OCI-LY1 (cell line): Measurements from ENCODE around the gene MAPT.
"Not testable (repeated sequence)": the region's sequence is repeated elsewhere in the genome, so short reads cannot be mapped to it uniquely, and the experiment has no call there.

Experiments
- H2AFZ ChIP-seq: fragments of 200-600 bp; sonication (generic), shearing (Covaris generic); 2 replicates; pipeline ENCODE4 v1.6.0; 2014; ENCODE audit warnings: antibody characterized with exemption, mild to moderate bottlenecking, low read length
- H3F3A ChIP-seq: fragments of 200-600 bp; sonication (generic), shearing (Covaris generic); 2 replicates; pipeline ENCODE4 v1.6.0; 2014; ENCODE audit warnings: mild to moderate bottlenecking, antibody characterized with exemption, low read length, moderate library complexity; ENCODE audit not compliant: insufficient read depth
- H3K27ac ChIP-seq: fragments of 200-600 bp; sonication (generic); 2 replicates; pipeline ENCODE4 v1.5.1; 2014; ENCODE audit warnings: low read length, mixed run types, mild to moderate bottlenecking, low read depth; ENCODE audit not compliant: poor library complexity, severe bottlenecking
- H3K27me3 ChIP-seq: fragments of 200-600 bp; sonication (generic); 2 replicates; pipeline ENCODE4 v1.6.0; 2014; ENCODE audit warnings: antibody characterized with exemption, mild to moderate bottlenecking, low read length, moderate library complexity; ENCODE audit not compliant: insufficient read depth
- H3K36me3 ChIP-seq: fragments of 200-600 bp; sonication (generic); 2 replicates; pipeline ENCODE4 v1.6.1; 2014; ENCODE audit warnings: mild to moderate bottlenecking, antibody characterized with exemption, low read length, moderate library complexity, mixed read lengths; ENCODE audit not compliant: insufficient read depth
- H3K4me1 ChIP-seq: fragments of 200-600 bp; sonication (generic); 2 replicates; pipeline ENCODE4 v1.5.1; 2014; ENCODE audit warnings: mild to moderate bottlenecking, low read length, moderate library complexity; ENCODE audit not compliant: insufficient read depth, severe bottlenecking
- H3K4me2 ChIP-seq: fragments of 200-600 bp; sonication (generic), shearing (Covaris generic); 2 replicates; pipeline ENCODE4 v1.6.1; 2014; ENCODE audit warnings: low read length
- H3K4me3 ChIP-seq: fragments of 200-600 bp; sonication (generic); 2 replicates; pipeline ENCODE4 v1.5.1; 2014; ENCODE audit warnings: low read length, low read depth, mild to moderate bottlenecking, mixed read lengths; ENCODE audit not compliant: poor library complexity, severe bottlenecking
- H3K79me2 ChIP-seq: fragments of 200-600 bp; shearing (Covaris generic); 2 replicates; pipeline ENCODE4 v1.6.1; 2016; ENCODE audit warnings: mixed run types, low read length, mixed read lengths; ENCODE audit not compliant: insufficient read depth
- H3K9ac ChIP-seq: fragments of 200-600 bp; sonication (generic), shearing (Covaris generic); 2 replicates; pipeline ENCODE4 v1.6.1; 2014; ENCODE audit warnings: mild to moderate bottlenecking, low read length, mixed read lengths
- H3K9me2 ChIP-seq: fragments of 200-600 bp; sonication (generic), shearing (Covaris generic); 2 replicates; pipeline ENCODE4 v1.6.1; 2014; ENCODE audit warnings: low read depth, mild to moderate bottlenecking, low read length, mixed read lengths
- H3K9me3 ChIP-seq: fragments of 200-600 bp; shearing (Covaris generic); 2 replicates; pipeline ENCODE4 v1.6.1; 2014; ENCODE audit warnings: low read length, mixed read lengths
- H4K20me1 ChIP-seq: fragments of 200-600 bp; sonication (generic), shearing (Covaris generic); 2 replicates; pipeline ENCODE4 v1.6.0; 2016; ENCODE audit warnings: mild to moderate bottlenecking, low read length; ENCODE audit not compliant: insufficient read depth
- CTCF ChIP-seq: fragments of 200-600 bp; sonication (generic), shearing (Covaris generic); IDR thresholded peaks from 2 replicates; pipeline ENCODE4 v1.5.1; 2017; ENCODE audit warnings: mild to moderate bottlenecking, antibody characterized with exemption, low read length, moderate library complexity, mixed read lengths
- EZH2 ChIP-seq: fragments of 200-600 bp; sonication (generic), shearing (Covaris generic); IDR thresholded peaks from 2 replicates; pipeline ENCODE4 v1.8.0; 2017; ENCODE audit warnings: borderline replicate concordance, mixed run types, mild to moderate bottlenecking, antibody characterized with exemption, low read length, moderate library complexity, mixed read lengths

Gene MAPT

GRCh38 chr17:45956090-45956489, 61.7 kb downstream of the MAPT start:
- Histone ChIP-seq H3K4me3 (no peak overlapping the region), H4K20me1 (no peaks in the 10 kb centered on the region), H3K36me3 (no peaks in the 10 kb centered on the region), H3F3A (no peaks in the 10 kb centered on the region), H3K9me3 (no peaks in the 10 kb centered on the region), H3K9ac (no peak overlapping the region), H3K9me2 (no peaks in the 10 kb centered on the region), H3K4me2 (no peak overlapping the region), H3K4me1 (no peaks in the 10 kb centered on the region), H3K27me3 (peaks cover under 1% of the 10 kb centered on the region; the same call in 1 of the 2 replicates), H2AFZ (no peak overlapping the region), H3K27ac (no peak overlapping the region), H3K79me2 (no peaks in the 10 kb centered on the region)
- TF ChIP-seq EZH2 = no peak

GRCh38 chr17:45956746-45957145, 62.4 kb downstream of the MAPT start:
- H3K9ac ChIP-seq, H3K79me2 ChIP-seq, H3K9me2 ChIP-seq, H3K4me3 ChIP-seq, H3K36me3 ChIP-seq, H2AFZ ChIP-seq, H3K27ac ChIP-seq, H3K4me2 ChIP-seq, H4K20me1 ChIP-seq, H3F3A ChIP-seq, H3K4me1 ChIP-seq, H3K9me3 ChIP-seq, H3K27me3 ChIP-seq: not testable (repeated sequence)

- no peak overlapping the region for H2AFZ ChIP-seq
- no peaks in the 10 kb centered on the region for H3F3A ChIP-seq
- no peak overlapping the region for H3K4me3 ChIP-seq
- no peaks in the 10 kb centered on the region for H3K9me2 ChIP-seq
- H3K27ac ChIP-seq = no peak overlapping the region
- TF ChIP-seq EZH2 (no peak), CTCF (no peak)
- H3K9ac ChIP-seq = no peak overlapping the region
- no peaks in the 10 kb centered on the region for H3K79me2 ChIP-seq
- no peaks in the 10 kb centered on the region; the same call in 1 of the 2 replicates for H3K27me3 ChIP-seq
- no peaks in the 10 kb centered on the region for H4K20me1 ChIP-seq
- no peaks in the 10 kb centered on the region for H3K4me1 ChIP-seq
- H3K9me3 ChIP-seq = no peaks in the 10 kb centered on the region
- no peak overlapping the region for H3K4me2 ChIP-seq
- no peaks in the 10 kb centered on the region for H3K36me3 ChIP-seq
These were observed 64.0 kb downstream of the MAPT start for GRCh38 chr17:45958307-45958706.

GRCh38 chr17:45958994-45959665, 64.8 kb downstream of the MAPT start:
- no peak overlapping the region for H3K4me2 ChIP-seq
- H3F3A ChIP-seq = no peaks in the 10 kb centered on the region
- no peaks in the 10 kb centered on the region for H4K20me1 ChIP-seq
- no peak overlapping the region for H3K27ac ChIP-seq
- H3K36me3 ChIP-seq = no peaks in the 10 kb centered on the region
- no peak for TF ChIP-seq CTCF
- no peak for TF ChIP-seq EZH2
- H3K9me2 ChIP-seq = no peaks in the 10 kb centered on the region
- H3K79me2 ChIP-seq = no peaks in the 10 kb centered on the region
- no peak overlapping the region for H2AFZ ChIP-seq
- no peak overlapping the region for H3K4me3 ChIP-seq
- no peaks in the 10 kb centered on the region for H3K4me1 ChIP-seq
- no peaks in the 10 kb centered on the region; the same call in 1 of the 2 replicates for H3K27me3 ChIP-seq
- no peak overlapping the region for H3K9ac ChIP-seq
- no peaks in the 10 kb centered on the region for H3K9me3 ChIP-seq
